K562 (cell line): ENCODE results near the gene SCARB2. TPM values are rescaled to one million over a fixed set of nuclear protein-coding genes. Genes with fewer than 3 reads are reported as not detected.

ENCODE experiments used
- ATAC-seq: fragments of 200-7000 bp; cut with Tn5 transposase; 3 replicates; pipeline ENCODE4 v1.9.1; 2020; ENCODE audit warnings: moderate library complexity
- BruUV-seq: library from RNA; stranded (reverse); fragments of 400-500 nt; replicated peaks from 2 replicates; lab custom pipeline; 2021; lab: Mats Ljungman, UMichigan
- CTCF ChIA-PET: fragments of 300-600 bp; formaldehyde crosslinking; extraction: SDS; loops from one replicate; lab custom pipeline; 2021; ENCODE audit warnings: low intra/inter-chr PET ratio; lab: Yijun Ruan, JAX
- POLR2A ChIA-PET: fragments of 300-600, 350-650 bp; sonication (Branson Sonifier 250); formaldehyde crosslinking; extraction: SDS; loops from one replicate; lab custom pipeline; 2021; ENCODE audit warnings: antibody characterized with exemption, inconsistent platforms; lab: Yijun Ruan, JAX
- DNase-seq, 4 experiments: peaks; one replicate each; pipeline versions ENCODE4 v3.0.0 to v3.0.0-alpha.2; 2011 to 2018; ENCODE audit warnings: low spot score in 3 of 4, mixed read lengths in 3 of 4; ENCODE audit errors: extremely low read depth in 1 of 4
- FAIRE-seq: peaks from 2 replicates; lab custom pipeline; 2011; peaks lifted over from hg19 to GRCh38; lab: Jason Lieb, UNC
- H2AFZ ChIP-seq: 2 replicates; pipeline ENCODE4 v1.6.0; 2011; ENCODE audit warnings: low read depth, low read length, control low read depth, inconsistent platforms
- H3K27ac ChIP-seq: fragments of 200-600 bp; 3 replicates; pipeline ENCODE4 v1.8.0; 2011; ENCODE audit warnings: low read depth, mild to moderate bottlenecking, control low read depth, inconsistent platforms, low read length, moderate library complexity, mixed read lengths; ENCODE audit errors: extremely low read depth
- H3K27me3 ChIP-seq, 2 experiments: fragments of 300-600 bp in 1 of 2; 2 replicates in 1 of 2; 3 replicates in 1 of 2; pipeline versions ENCODE4 v1.6.0 to v1.8.0; 2011; ENCODE audit warnings: inconsistent platforms in 2 of 2, low read length in 2 of 2, mild to moderate bottlenecking in 1 of 2, mixed read lengths in 1 of 2, moderate library complexity in 1 of 2; ENCODE audit not compliant: control insufficient read depth in 2 of 2, insufficient read depth in 2 of 2
- H3K36me3 ChIP-seq: fragments of 300-600 bp; 3 replicates; pipeline ENCODE4 v1.8.0; 2011; ENCODE audit warnings: mild to moderate bottlenecking, low read length, inconsistent platforms; ENCODE audit not compliant: control insufficient read depth, insufficient read depth
- H3K4me1 ChIP-seq, 2 experiments: fragments of 200-600 bp in 1 of 2; replicated peaks in 1 of 2; 2 replicates in 1 of 2; 3 replicates in 1 of 2; pipeline versions ENCODE4 v1.5.1 to v1.8.0; 2011; ENCODE audit warnings: inconsistent platforms in 2 of 2, low read length in 2 of 2, mild to moderate bottlenecking in 1 of 2, mixed read lengths in 1 of 2, moderate library complexity in 1 of 2; ENCODE audit not compliant: control insufficient read depth in 2 of 2, insufficient read depth in 2 of 2
- H3K4me2 ChIP-seq: 2 replicates; pipeline ENCODE4 v1.6.1; 2011; ENCODE audit warnings: low read length, control low read depth, inconsistent platforms, mixed read lengths; ENCODE audit not compliant: insufficient read depth
- H3K4me3 ChIP-seq: fragments of 200-600 bp; sonication (generic), shearing (Covaris generic); 2 replicates; pipeline ENCODE4 v1.5.1; 2016; ENCODE audit warnings: control low read depth, inconsistent platforms
- H3K79me2 ChIP-seq: fragments of 200-600 bp; 3 replicates; pipeline ENCODE4 v1.8.0; 2011; ENCODE audit warnings: low read length, inconsistent platforms; ENCODE audit not compliant: control insufficient read depth, insufficient read depth
- H3K9ac ChIP-seq, 2 experiments: 2 replicates each; pipeline versions ENCODE4 v1.6.0 to v1.6.1; 2011; ENCODE audit warnings: low read depth in 2 of 2, low read length in 2 of 2, control low read depth in 1 of 2, inconsistent platforms in 1 of 2, mild to moderate bottlenecking in 1 of 2, mixed read lengths in 1 of 2; ENCODE audit not compliant: insufficient read depth in 1 of 2
- H3K9me1 ChIP-seq: one replicate; pipeline ENCODE4 v1.6.0; 2011; ENCODE audit warnings: inconsistent platforms, mild to moderate bottlenecking, low read length, moderate library complexity; ENCODE audit not compliant: control insufficient read depth, insufficient read depth
- H3K9me3 ChIP-seq: replicated peaks from 2 replicates; pipeline ENCODE4 v1.5.1; 2011; ENCODE audit warnings: low read depth, low read length, inconsistent platforms; ENCODE audit not compliant: control insufficient read depth, insufficient read depth
- H4K20me1 ChIP-seq: replicated peaks from 2 replicates; pipeline ENCODE4 v1.6.1; 2011; ENCODE audit warnings: low read length, inconsistent platforms, mixed read lengths; ENCODE audit not compliant: control insufficient read depth, insufficient read depth
- BRD9 ChIP-seq: fragments of 450-650 bp; IDR thresholded peaks from 2 replicates; pipeline ENCODE4 v1.6.1; 2018; ENCODE audit warnings: low read depth; ENCODE audit not compliant: partially characterized antibody
- ZNF239 ChIP-seq: fragments of 250-450 bp; sonication (Bioruptor Pico); IDR thresholded peaks from 2 replicates; pipeline ENCODE4 v1.4.0; 2020; ENCODE audit warnings: mild to moderate bottlenecking
- WGBS: fragments of 100-300 bp; shearing (Covaris generic); methylation state at CpG from one replicate; pipeline ENCODE4 v1.1.6; 2016; ENCODE audit warnings: low coverage, mixed read lengths; ENCODE audit not compliant: insufficient coverage; ENCODE audit errors: missing lambda C conversion rate; 5-methylcytosine and 5-hydroxymethylcytosine counted together
- in situ Hi-C: fragments of 300-500 bp; cut with MboI; formaldehyde crosslinking; loops from 4 replicates; pipeline ENCODE4 v1.15.0; 2018; ENCODE audit warnings: inconsistent platforms, mixed read lengths
- intact Hi-C: fragments of 100-400 bp; cut with micrococcal nuclease; formaldehyde crosslinking; loops from 2 replicates; pipeline ENCODE4 v1.14.2; 2022
- polyA plus RNA-seq, 8 experiments: library from polyadenylated mRNA; depleted of rRNA in 4 of 8; stranded (reverse) in 5 of 8; unstranded in 3 of 8; fragments of >200 nt; fragmentation: Nextera tagmentation in 2 of 8; fragmentation: Illumina TruSeq in 1 of 8; extraction: Ambion mirVana in 2 of 8; extraction: Trizol in 1 of 8; gene quantifications; 2 replicates each; pipeline versions ENCODE4 v1.2.1 to v1.2.3, GENCODE V29; 2011 to 2014; ENCODE audit warnings: inconsistent platforms in 1 of 8, missing spikeins in 1 of 8
- total RNA-seq, 7 experiments: library from RNA; depleted of rRNA in 6 of 7; stranded (reverse); fragments of >200 nt in 6 of 7; fragmentation: Illumina TruSeq in 2 of 7; extraction: Trizol in 2 of 7; gene quantifications; 2 replicates each; pipeline versions ENCODE4 v1.2.1 to v1.2.3, GENCODE V29; 2011 to 2021; ENCODE audit warnings: low replicate concordance in 1 of 7
- TF ChIP-seq, protein P1 (sequence below), 3 experiments: IDR thresholded peaks in 2 of 3; conservative IDR thresholded peaks in 1 of 3; 2 replicates each; pipeline ENCODE4 v1.5.1; 2011 to 2012; ENCODE audit warnings: low read length in 3 of 3, mild to moderate bottlenecking in 3 of 3, control low read depth in 2 of 3, improper control_type of control experiment in 1 of 3, inconsistent platforms in 1 of 3, low read depth in 1 of 3, mixed read lengths in 1 of 3, moderate library complexity in 1 of 3; ENCODE audit not compliant: insufficient read depth in 2 of 3

SCARB2 gene
- total and polyA plus RNA-seq, 9 of the 15 experiments (the other 6 are each of a cell fraction or from before 2014, with no cell fraction given) = 6.1 to 25.8 (median 17.8) TPM

DNA sequence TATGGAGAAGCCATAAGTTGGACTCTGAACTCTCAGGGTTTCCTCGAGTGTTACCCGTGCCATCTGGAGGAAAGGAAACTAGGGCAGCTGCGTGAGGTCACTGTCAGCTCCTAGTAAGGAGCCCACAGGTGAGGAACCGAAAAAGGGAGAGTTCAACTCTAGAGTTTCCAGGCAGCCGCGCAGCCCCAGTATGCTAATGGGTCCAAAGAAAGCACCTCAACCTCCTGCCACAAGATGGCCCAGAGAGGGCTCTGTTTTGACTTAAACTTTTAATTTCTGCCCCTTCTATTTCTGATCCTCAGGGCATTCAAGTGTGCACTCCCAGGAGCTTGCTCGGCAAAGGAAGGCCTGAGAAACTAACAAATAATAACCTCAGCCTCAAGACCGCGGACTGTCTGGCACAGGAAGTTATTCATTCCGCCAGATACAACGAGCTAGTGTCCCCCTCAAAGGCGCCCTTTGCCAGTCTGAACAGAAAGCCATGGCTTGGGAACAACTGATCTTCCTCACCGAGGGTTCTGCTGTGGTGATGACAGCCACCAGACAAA is 13.9 kb downstream of the SCARB2 start:
- in situ Hi-C loops (no loop called here), intact Hi-C loops (no loop called here)
- 85% methylated on average over 13 of the region's 13 CpGs for WGBS
- Histone ChIP-seq H3K27ac (no peak overlapping the region), H3K4me3 (no peak overlapping the region), H3K36me3 (no peaks in the 10 kb centered on the region), H3K9ac (no peak overlapping the region), H3K4me1 (peaks cover 4 to 18% of the 10 kb centered on the region in 2 experiments; a peak in 4 of 5 replicates), H4K20me1 (no peaks in the 10 kb centered on the region), H3K79me2 (no peaks in the 10 kb centered on the region), H3K9me3 (no peaks in the 10 kb centered on the region), H3K4me2 (no peak overlapping the region), H2AFZ (no peak overlapping the region), H3K9me1 (no peaks in the 10 kb centered on the region), H3K27me3 (no peaks in the 10 kb centered on the region)
- DNase-seq = no peak
- ChIA-PET CTCF (no interaction called here), POLR2A (interaction anchor here (1.1 to 1.7 kb wide), 5 partner anchors 10 to 178 kb away, joined by 3 to 6 read pairs (median 4); partner anchors contain the start of gene SCARB2)
- TF ChIP-seq ZNF239 (no peak), BRD9 (no peak)
- TF ChIP-seq, protein P1, sequence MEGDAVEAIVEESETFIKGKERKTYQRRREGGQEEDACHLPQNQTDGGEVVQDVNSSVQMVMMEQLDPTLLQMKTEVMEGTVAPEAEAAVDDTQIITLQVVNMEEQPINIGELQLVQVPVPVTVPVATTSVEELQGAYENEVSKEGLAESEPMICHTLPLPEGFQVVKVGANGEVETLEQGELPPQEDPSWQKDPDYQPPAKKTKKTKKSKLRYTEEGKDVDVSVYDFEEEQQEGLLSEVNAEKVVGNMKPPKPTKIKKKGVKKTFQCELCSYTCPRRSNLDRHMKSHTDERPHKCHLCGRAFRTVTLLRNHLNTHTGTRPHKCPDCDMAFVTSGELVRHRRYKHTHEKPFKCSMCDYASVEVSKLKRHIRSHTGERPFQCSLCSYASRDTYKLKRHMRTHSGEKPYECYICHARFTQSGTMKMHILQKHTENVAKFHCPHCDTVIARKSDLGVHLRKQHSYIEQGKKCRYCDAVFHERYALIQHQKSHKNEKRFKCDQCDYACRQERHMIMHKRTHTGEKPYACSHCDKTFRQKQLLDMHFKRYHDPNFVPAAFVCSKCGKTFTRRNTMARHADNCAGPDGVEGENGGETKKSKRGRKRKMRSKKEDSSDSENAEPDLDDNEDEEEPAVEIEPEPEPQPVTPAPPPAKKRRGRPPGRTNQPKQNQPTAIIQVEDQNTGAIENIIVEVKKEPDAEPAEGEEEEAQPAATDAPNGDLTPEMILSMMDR (IDR thresholded peaks at IDR 0.05 in 2 of 3, conservative IDR thresholded peaks at IDR 0.05 in 1 of 3; ENCODE audit: insufficient read depth in 2 of 3, low read depth in 1 of 3, low read length in 3 of 3) = 0 out of 6 replicates have a peak, but pooled peaks of 1 of the 3 experiments have one; percentile 6
- FAIRE-seq = no peak
- ATAC-seq = peak; percentile 21; the same call in 1 of the 3 replicates
- BruUV-seq = no TSS peak
